LNCaP clone FGC (cell line): ENCODE measurements around the gene IL9.

ENCODE experiments used
- DNase-seq: peaks from one replicate; pipeline ENCODE4 v3.0.0-alpha.2; 2011; ENCODE audit warnings: low read depth
- H3K4me3 ChIP-seq: 2 replicates; pipeline ENCODE4 v1.5.1; 2011; ENCODE audit warnings: mild to moderate bottlenecking, low read depth, low read length, control low read depth
- TF ChIP-seq, protein P1 (sequence below): IDR thresholded peaks from 2 replicates; pipeline ENCODE4 v1.5.1; 2012; ENCODE audit warnings: mild to moderate bottlenecking; ENCODE audit not compliant: control insufficient read depth, insufficient read depth; ENCODE audit errors: extremely low read depth

Gene IL9

DNA sequence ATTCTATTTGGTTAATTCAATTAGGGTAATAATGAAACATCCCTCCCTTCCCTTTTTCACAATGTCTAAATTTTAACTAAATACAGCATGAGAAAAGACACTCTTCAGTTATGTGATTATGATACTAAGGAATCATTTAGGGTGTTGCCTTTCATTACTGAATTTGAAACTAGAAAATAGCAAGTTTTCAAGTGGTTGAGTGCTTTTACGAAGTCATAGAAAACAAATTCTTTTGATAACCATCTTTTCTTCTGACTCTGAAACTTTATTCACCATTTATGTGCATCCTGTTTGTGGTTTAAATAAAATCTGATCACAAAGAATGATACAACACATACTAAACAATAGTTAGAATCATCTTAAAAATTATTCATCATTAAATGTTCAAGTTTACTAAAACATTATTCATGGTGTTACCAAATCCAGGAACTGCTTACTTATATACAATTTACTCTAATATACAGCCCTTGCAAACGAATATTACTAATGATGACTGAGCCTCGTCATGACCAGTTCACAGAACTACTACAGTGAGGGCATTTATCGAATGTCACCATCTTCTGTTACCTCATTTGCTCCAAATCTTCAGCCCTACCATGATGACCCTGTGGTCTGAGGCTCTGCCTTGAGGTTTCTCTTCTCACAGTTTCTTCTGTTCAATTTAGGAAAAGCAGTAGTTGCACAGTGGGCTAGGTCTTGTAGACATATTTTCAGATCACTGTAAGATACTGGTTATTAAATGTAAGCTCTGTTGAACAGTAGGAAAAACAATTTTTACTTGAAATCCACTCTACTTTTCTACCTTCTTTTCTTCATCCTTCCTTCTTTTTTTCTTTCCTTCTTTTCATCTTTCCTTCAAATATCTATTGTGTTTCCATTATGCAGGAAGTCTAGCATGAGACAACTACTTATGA is 18.3 kb upstream of the IL9 start:
- DNase-seq = no peak
- TF ChIP-seq, protein P1, sequence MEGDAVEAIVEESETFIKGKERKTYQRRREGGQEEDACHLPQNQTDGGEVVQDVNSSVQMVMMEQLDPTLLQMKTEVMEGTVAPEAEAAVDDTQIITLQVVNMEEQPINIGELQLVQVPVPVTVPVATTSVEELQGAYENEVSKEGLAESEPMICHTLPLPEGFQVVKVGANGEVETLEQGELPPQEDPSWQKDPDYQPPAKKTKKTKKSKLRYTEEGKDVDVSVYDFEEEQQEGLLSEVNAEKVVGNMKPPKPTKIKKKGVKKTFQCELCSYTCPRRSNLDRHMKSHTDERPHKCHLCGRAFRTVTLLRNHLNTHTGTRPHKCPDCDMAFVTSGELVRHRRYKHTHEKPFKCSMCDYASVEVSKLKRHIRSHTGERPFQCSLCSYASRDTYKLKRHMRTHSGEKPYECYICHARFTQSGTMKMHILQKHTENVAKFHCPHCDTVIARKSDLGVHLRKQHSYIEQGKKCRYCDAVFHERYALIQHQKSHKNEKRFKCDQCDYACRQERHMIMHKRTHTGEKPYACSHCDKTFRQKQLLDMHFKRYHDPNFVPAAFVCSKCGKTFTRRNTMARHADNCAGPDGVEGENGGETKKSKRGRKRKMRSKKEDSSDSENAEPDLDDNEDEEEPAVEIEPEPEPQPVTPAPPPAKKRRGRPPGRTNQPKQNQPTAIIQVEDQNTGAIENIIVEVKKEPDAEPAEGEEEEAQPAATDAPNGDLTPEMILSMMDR = no peak

DNA sequence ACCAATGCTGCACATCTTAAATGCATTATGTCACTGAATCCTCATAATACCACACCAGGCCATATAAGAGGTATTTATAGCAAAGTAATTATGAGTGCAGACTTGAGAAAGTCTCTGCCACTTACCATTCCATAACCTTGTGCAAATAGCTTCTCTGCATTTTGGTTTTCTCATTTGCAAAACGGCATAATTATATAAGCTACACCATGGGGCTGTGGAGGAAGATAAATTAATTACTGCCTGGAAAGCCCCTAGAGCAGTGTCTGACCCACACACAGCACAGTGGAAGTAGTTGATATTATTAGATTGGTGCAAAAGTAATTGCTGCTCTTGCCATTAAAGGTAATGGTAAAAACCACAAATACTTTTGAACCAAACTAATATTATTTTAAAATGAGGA is 9.5 kb upstream of the IL9 start:
- DNase-seq = no peak
- TF ChIP-seq, protein P1 = no peak
- no peak overlapping the region for H3K4me3 ChIP-seq

More for the DNA sequence above, 18.3 kb upstream of the IL9 start:
- no peak overlapping the region for H3K4me3 ChIP-seq

DNA sequence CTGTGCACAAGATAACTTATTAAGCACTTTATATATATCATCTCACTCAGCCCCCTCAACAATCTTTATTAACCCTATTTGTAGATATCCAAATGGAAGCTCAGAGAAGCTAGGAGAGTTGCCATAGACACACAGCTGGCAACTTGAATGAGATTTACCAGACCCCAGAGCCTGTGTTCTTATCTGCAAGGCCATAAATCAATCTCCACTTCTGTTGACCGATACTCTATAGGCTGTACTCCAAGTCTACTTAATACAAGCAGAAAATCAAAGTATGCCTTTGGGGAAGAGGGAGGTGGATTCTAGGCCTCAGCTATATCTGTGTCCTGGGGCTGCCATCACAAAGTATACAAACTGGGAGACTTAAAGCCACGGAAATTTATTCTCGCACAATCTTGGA is 6.0 kb upstream of the IL9 start:
- TF ChIP-seq, protein P1 = no peak
- no peak overlapping the region for H3K4me3 ChIP-seq
- no peak for DNase-seq

DNA sequence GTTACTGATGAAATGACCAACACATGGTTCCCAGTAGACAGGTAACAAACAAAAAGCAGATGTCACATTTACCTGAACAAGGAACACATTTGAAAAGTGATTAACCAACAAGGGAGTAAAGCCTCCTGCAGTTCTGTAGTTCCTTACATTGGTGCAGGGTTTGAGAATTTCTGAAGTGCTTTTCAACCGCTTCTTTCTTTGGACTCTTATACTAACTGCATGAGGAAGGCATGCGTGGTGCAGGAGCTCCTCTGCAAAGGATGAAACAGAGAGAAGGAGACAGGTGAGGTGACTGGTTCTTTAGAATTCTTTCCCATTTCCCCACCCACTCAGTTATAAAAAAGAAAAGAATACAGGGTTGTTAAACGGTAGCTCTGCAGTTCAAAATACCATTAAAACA is 4.6 kb upstream of the IL9 start:
- H3K4me3 ChIP-seq = no peak overlapping the region
- TF ChIP-seq, protein P1 = no peak
- no peak for DNase-seq

DNA sequence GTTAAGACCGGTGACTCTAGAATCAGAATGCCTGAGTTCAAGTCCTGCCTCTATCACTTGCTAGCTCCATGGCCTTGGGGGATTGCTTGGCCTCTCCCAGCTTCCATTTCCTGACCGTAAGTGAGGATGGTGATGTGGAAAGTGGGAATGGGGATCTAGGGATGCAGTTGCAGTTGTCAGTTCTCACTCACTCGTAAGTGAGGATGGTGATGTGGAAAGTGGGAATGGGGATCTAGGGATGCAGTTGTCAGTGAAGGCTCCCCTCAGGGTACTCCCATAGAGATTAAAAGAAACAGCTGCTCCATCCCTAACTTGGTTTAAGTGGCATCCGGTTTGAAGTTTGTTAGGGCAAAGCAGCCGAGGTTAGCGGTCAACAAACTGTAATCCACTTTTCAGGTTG is 3.0 kb upstream of the IL9 start:
- DNase-seq = no peak
- TF ChIP-seq, protein P1 = no peak

DNA sequence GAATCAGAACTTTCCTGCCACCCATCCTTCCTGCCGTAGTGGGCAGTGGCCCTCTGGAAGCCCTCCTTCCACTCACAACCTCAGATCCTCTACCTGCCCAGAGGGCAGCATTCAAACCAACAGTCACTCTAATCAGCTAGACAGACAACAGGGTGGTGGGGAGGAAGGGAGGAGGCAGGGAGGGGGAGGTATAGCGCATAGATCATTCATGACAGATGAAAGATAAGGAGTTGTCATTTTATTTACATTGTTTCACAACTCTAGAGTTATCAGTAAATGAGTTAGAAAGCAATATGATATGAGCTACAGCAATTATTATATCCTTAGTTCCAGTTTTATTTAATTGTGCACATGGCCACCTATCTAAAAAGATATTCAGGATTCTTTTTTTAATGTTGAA is 852 bp downstream of the IL9 start:
- no peak overlapping the region for H3K4me3 ChIP-seq
- TF ChIP-seq, protein P1 = no peak
- no peak for DNase-seq

More for the DNA sequence above, 3.0 kb upstream of the IL9 start:
- H3K4me3 ChIP-seq = no peak overlapping the region
